LNCAP (cell line): ENCODE data around the gene ZNF32.

Experiments used
- TF ChIP-seq, protein P1 (sequence below): fragments of 450-650 bp; IDR thresholded peaks from 2 replicates; pipeline ENCODE4 v1.5.1; 2017; ENCODE audit warnings: mild to moderate bottlenecking

ZNF32 gene

DNA sequence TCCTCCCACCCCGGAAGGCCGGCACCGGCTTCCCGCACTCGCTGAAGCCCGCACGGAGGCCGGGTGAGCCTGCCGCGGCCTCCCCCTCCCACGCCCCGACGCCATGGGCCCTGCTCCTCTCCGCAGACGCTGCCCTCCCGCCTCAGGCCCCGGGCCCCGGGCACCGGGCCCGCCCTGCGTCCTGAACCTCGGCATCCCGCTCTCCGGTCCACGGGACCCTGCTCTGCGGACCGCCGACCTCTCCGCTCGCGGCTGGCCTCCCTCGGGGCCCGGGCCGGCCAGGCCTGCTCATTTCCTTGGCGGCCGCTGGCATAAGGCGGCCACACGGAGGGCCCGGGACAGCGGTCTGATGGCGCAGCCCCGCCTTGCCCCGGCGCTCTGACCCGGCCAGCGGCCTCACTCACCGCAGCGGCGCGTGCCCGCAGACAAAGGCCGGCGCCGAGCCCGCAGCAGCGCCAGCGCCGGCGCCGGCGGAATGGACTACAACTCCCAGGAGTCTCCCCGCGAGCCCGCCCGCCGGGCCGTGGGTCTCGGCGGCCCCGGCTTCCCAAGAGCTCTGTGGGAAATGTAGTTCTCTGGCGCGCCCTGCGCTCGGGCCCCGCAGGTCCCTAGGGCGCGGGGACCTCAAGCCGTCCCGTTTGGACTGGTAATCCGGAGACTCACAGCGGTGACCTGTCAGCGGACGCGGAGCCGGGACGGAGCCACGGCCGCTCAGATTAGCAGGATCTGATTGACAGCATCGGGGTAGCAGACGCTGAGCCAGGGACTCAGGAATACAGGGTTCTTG lies at the start of gene ZNF32:
ZNF32 (minus strand) TSS at position 484 of the 787 bp plus-strand sequence. CDS start 2,748 bp downstream, outside the sequence.
- TF ChIP-seq, protein P1, sequence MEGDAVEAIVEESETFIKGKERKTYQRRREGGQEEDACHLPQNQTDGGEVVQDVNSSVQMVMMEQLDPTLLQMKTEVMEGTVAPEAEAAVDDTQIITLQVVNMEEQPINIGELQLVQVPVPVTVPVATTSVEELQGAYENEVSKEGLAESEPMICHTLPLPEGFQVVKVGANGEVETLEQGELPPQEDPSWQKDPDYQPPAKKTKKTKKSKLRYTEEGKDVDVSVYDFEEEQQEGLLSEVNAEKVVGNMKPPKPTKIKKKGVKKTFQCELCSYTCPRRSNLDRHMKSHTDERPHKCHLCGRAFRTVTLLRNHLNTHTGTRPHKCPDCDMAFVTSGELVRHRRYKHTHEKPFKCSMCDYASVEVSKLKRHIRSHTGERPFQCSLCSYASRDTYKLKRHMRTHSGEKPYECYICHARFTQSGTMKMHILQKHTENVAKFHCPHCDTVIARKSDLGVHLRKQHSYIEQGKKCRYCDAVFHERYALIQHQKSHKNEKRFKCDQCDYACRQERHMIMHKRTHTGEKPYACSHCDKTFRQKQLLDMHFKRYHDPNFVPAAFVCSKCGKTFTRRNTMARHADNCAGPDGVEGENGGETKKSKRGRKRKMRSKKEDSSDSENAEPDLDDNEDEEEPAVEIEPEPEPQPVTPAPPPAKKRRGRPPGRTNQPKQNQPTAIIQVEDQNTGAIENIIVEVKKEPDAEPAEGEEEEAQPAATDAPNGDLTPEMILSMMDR: no peak

- TF ChIP-seq, protein P1: no peak
Measured at GRCh38 chr10:43698156-43698555, 49.5 kb upstream of the ZNF32 start.

GRCh38 chr10:43696909-43697483 lies 48.3 kb upstream of the ZNF32 start:
- TF ChIP-seq, protein P1: no peak

- TF ChIP-seq, protein P1: no peak
Measured at GRCh38 chr10:43695730-43696129, 47.0 kb upstream of the ZNF32 start.

DNA sequence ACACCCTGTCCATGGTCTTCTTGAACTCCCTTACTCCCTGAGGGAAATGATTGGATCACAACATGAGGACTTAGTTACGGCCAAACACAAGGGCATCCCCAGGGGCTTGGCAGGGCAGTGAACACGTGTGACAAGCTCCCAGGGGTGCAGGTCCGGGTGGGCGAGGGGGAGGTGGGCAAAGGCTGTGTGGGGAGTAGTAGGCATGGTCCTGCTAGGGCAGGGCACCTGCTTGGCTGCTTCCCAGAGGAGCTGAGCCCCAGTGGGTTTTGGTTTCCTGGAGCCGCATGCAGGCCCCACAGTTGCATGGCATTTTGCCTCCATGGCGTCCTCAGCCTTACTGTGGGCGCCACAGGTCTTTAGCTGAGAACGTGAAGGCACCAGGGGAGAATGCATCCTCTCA lies 46.6 kb upstream of the ZNF32 start:
- TF ChIP-seq, protein P1: no peak

GRCh38 chr10:43694526-43694925 lies 45.8 kb upstream of the ZNF32 start:
- TF ChIP-seq, protein P1: no peak

GRCh38 chr10:43693602-43694001 lies 44.9 kb upstream of the ZNF32 start:
- TF ChIP-seq, protein P1: no peak
